GM23338 (cell line): ENCODE results near the gene MYMX.

Source experiments
- CREB1 ChIP-seq: fragments of 250-450 bp; sonication (Bioruptor Pico); IDR thresholded peaks from 2 replicates; pipeline ENCODE4 v1.5.0; 2020; ENCODE audit warnings: low read depth, mild to moderate bottlenecking, moderate library complexity
- CTCF ChIP-seq, 2 experiments: fragments of 200-600 bp in 1 of 2; sonication (generic) in 1 of 2; conservative IDR thresholded peaks; 2 replicates each; pipeline versions ENCODE4 v1.5.1 to v1.6.1; 2016 to 2017; ENCODE audit warnings: antibody characterized with exemption in 2 of 2, low read depth in 2 of 2, mild to moderate bottlenecking in 2 of 2, moderate library complexity in 1 of 2
- ETS1 ChIP-seq: IDR thresholded peaks from 2 replicates; pipeline ENCODE4 v1.6.1; 2016; ENCODE audit warnings: antibody characterized with exemption
- EZH2 ChIP-seq: fragments of 200-600 bp; sonication (generic); IDR thresholded peaks from one replicate; pipeline ENCODE4 v1.8.0; 2017; ENCODE audit warnings: antibody characterized with exemption, mild to moderate bottlenecking, low read depth; ENCODE audit not compliant: unreplicated experiment
- EZH2phosphoT487 ChIP-seq: fragments of 200-600 bp; sonication (generic); IDR thresholded peaks from one replicate; pipeline ENCODE4 v1.8.1; 2018; ENCODE audit warnings: antibody characterized with exemption; ENCODE audit not compliant: unreplicated experiment
- JUNB ChIP-seq: IDR thresholded peaks from one replicate; pipeline ENCODE4 v1.6.1; 2016; ENCODE audit warnings: antibody characterized with exemption; ENCODE audit not compliant: unreplicated experiment
- POLR2AphosphoS5 ChIP-seq: IDR thresholded peaks from 2 replicates; pipeline ENCODE4 v1.6.1; 2016; ENCODE audit warnings: antibody characterized with exemption, low read depth
- REST ChIP-seq: IDR thresholded peaks from one replicate; pipeline ENCODE4 v1.6.1; 2018; ENCODE audit warnings: antibody characterized with exemption; ENCODE audit not compliant: unreplicated experiment
- STAT1 ChIP-seq: IDR thresholded peaks from one replicate; pipeline ENCODE4 v1.6.1; 2016; ENCODE audit warnings: antibody characterized with exemption; ENCODE audit not compliant: unreplicated experiment
- ZNF114 ChIP-seq: fragments of 250-450 bp; sonication (Bioruptor Pico); IDR thresholded peaks from 2 replicates; pipeline ENCODE4 v1.5.0; 2020; ENCODE audit warnings: mild to moderate bottlenecking, moderate library complexity
- ZNF331 ChIP-seq: fragments of 250-450 bp; sonication (Bioruptor Pico); IDR thresholded peaks from 2 replicates; pipeline ENCODE4 v1.5.0; 2020; ENCODE audit warnings: low read depth, mild to moderate bottlenecking, moderate library complexity
- ZNF462 ChIP-seq: fragments of 250-450 bp; sonication (Bioruptor Pico); IDR thresholded peaks from 2 replicates; pipeline ENCODE4 v1.5.0; 2020; ENCODE audit warnings: mild to moderate bottlenecking, moderate library complexity

- TF ChIP-seq CTCF (conservative IDR thresholded peaks at IDR 0.05; ENCODE audit: low read depth in 2 of 2) (no peak), REST (no peak), POLR2AphosphoS5 (no peak), EZH2phosphoT487 (no peak), CREB1 (CRISPR knock-in tag) (no peak), JUNB (no peak), ZNF331 (CRISPR knock-in tag) (no peak), EZH2 (no peak), ETS1 (no peak), STAT1 (no peak), ZNF114 (CRISPR knock-in tag) (no peak), ZNF462 (CRISPR knock-in tag) (no peak)
These were observed 16.9 kb downstream of the MYMX start for GRCh38 chr6:44233567-44234100.
